Daoy (cell line): ENCODE data around the gene NECAB3. TPM values are rescaled to one million over a fixed set of nuclear protein-coding genes. Genes with fewer than 3 reads are reported as not detected.

Source experiments
- DNase-seq: peaks from one replicate; pipeline ENCODE4 v3.0.0-alpha.2; 2015; ENCODE audit warnings: low read depth
- total RNA-seq: library from RNA; depleted of rRNA; stranded (reverse); fragments of >200 nt; shearing (Covaris generic); gene quantifications from 2 replicates; pipeline ENCODE4 v1.2.3, GENCODE V29; 2014

Gene NECAB3
- total RNA-seq, 1 experiment from 2014 or later, result 17.3 TPM

GRCh38 chr20:33664085-33664761 lies 10.0 kb downstream of the NECAB3 start:
- no peak for DNase-seq

- DNase-seq, result peak; percentile 90
Measured at GRCh38 chr20:33663161-33664084, 10.8 kb downstream of the NECAB3 start.

- DNase-seq, result no peak
Measured at GRCh38 chr20:33662172-33662571, 12.1 kb downstream of the NECAB3 start, which contains the start of gene C20orf144. Gene C20orf144 (plus strand): TSS chr20:33662327. CDS start chr20:33662346, 19 bp downstream.

GRCh38 chr20:33660685-33661058 lies 13.6 kb downstream of the NECAB3 start:
- no peak for DNase-seq

GRCh38 chr20:33660035-33660684 lies 14.1 kb downstream of the NECAB3 start:
- no peak for DNase-seq

GRCh38 chr20:33659341-33660034 lies 14.7 kb downstream of the NECAB3 start:
- no peak for DNase-seq

- DNase-seq, result no peak
Measured at GRCh38 chr20:33658929-33659328, 15.3 kb downstream of the NECAB3 start.

GRCh38 chr20:33658510-33658909 lies 15.7 kb downstream of the NECAB3 start:
- no peak for DNase-seq

GRCh38 chr20:33657704-33658095 lies 16.5 kb downstream of the NECAB3 start:
- DNase-seq, result no peak

- no peak for DNase-seq
Measured at GRCh38 chr20:33656783-33657703, 17.2 kb downstream of the NECAB3 start.

GRCh38 chr20:33656010-33656782 lies 18.0 kb downstream of the NECAB3 start:
- DNase-seq, result no peak

GRCh38 chr20:33655164-33655563 lies 19.1 kb downstream of the NECAB3 start:
- DNase-seq, result no peak

- DNase-seq, result no peak
Measured at GRCh38 chr20:33654680-33655161, 19.5 kb downstream of the NECAB3 start.

GRCh38 chr20:33653900-33654596 lies 20.2 kb downstream of the NECAB3 start:
- DNase-seq, result no peak

GRCh38 chr20:33653218-33653899 lies 20.9 kb downstream of the NECAB3 start:
- peak; percentile 63 for DNase-seq

GRCh38 chr20:33651562-33652048 lies 22.6 kb downstream of the NECAB3 start:
- no peak for DNase-seq

- DNase-seq, result no peak
Measured at GRCh38 chr20:33650753-33651561, 23.3 kb downstream of the NECAB3 start.
